Measurements from ENCODE around the gene PROM1. TPM values are rescaled to one million over a fixed set of nuclear protein-coding genes. Genes with fewer than 3 reads are reported as not detected.

The PROM1 gene
- total RNA-seq, 4 donors from 2014 or later = 3.4 to 9.0 (median 5.0) TPM

- H3K36me3 ChIP-seq = no peaks in the 10 kb centered on the region
- WGBS = 78% methylated on average over 7 of the region's 7 CpGs
- peaks cover 4% of the 10 kb centered on the region for H3K27me3 ChIP-seq
- no peak overlapping the region for H3K27ac ChIP-seq
- TF ChIP-seq CTCF (IDR thresholded peaks at IDR 0.05) (no peak), EP300 (IDR thresholded peaks at IDR 0.05) (no peak), POLR2AphosphoS5 (IDR thresholded peaks at IDR 0.05) (no peak), POLR2A (IDR thresholded peaks at IDR 0.05) (no peak)
- H3K4me1 ChIP-seq = no peaks in the 10 kb centered on the region
- no peaks in the 10 kb centered on the region for H3K9me3 ChIP-seq
- no peak overlapping the region for H3K4me3 ChIP-seq
- no peak for DNase-seq (ENCODE audit: low spot score in 2 of 2)
Observed at GRCh38 chr4:16066586-16067128, 17.2 kb downstream of the PROM1 start.

- DNase-seq (ENCODE audit: low spot score in 2 of 2) = no peak
- H3K4me3 ChIP-seq = no peak overlapping the region
- TF ChIP-seq EP300 (IDR thresholded peaks at IDR 0.05) = no peak
- TF ChIP-seq POLR2AphosphoS5 (IDR thresholded peaks at IDR 0.05) = no peak
- TF ChIP-seq POLR2A (IDR thresholded peaks at IDR 0.05) = no peak
- H3K27me3 ChIP-seq = no peaks in the 10 kb centered on the region
- WGBS = 62% methylated on average over 1 of the region's 1 CpG
- H3K9me3 ChIP-seq = no peaks in the 10 kb centered on the region
- H3K27ac ChIP-seq = no peak overlapping the region
- H3K4me1 ChIP-seq = no peaks in the 10 kb centered on the region
- H3K36me3 ChIP-seq = no peaks in the 10 kb centered on the region
Observed at GRCh38 chr4:16065066-16065465, 18.8 kb downstream of the PROM1 start.

- Histone ChIP-seq H3K27ac (no peak overlapping the region), H3K27me3 (no peaks in the 10 kb centered on the region), H3K4me3 (no peak overlapping the region), H3K36me3 (no peaks in the 10 kb centered on the region), H3K4me1 (no peaks in the 10 kb centered on the region), H3K9me3 (no peaks in the 10 kb centered on the region)
- DNase-seq (ENCODE audit: low spot score in 2 of 2) = no peak
- WGBS = 59% methylated on average over 2 of the region's 2 CpGs
- TF ChIP-seq CTCF (IDR thresholded peaks at IDR 0.05) = no peak
- TF ChIP-seq EP300 (IDR thresholded peaks at IDR 0.05) = no peak
- no peak for TF ChIP-seq POLR2A (IDR thresholded peaks at IDR 0.05)
- TF ChIP-seq POLR2AphosphoS5 (IDR thresholded peaks at IDR 0.05) = no peak
Observed at GRCh38 chr4:16062601-16063000, 21.2 kb downstream of the PROM1 start.

- no peaks in the 10 kb centered on the region for H3K36me3 ChIP-seq
- peak overlapping the region; percentile 6 for H3K27ac ChIP-seq
- no peaks in the 10 kb centered on the region for H3K9me3 ChIP-seq
- peaks cover 3% of the 10 kb centered on the region for H3K4me1 ChIP-seq
- no peak for DNase-seq (ENCODE audit: low spot score in 2 of 2)
- no peaks in the 10 kb centered on the region for H3K27me3 ChIP-seq
- H3K4me3 ChIP-seq = no peak overlapping the region
- 50% methylated on average over 11 of the region's 11 CpGs for WGBS
- no peak for TF ChIP-seq POLR2A (IDR thresholded peaks at IDR 0.05)
- TF ChIP-seq POLR2AphosphoS5 (IDR thresholded peaks at IDR 0.05) = no peak
- no peak for TF ChIP-seq EP300 (IDR thresholded peaks at IDR 0.05)
- TF ChIP-seq CTCF (IDR thresholded peaks at IDR 0.05) = no peak
Observed at GRCh38 chr4:16056681-16057385, 27.0 kb downstream of the PROM1 start.

- no peak overlapping the region for H3K4me3 ChIP-seq
- DNase-seq (ENCODE audit: low spot score in 2 of 2) = no peak
- H3K27me3 ChIP-seq = peaks cover 3% of the 10 kb centered on the region
- H3K27ac ChIP-seq = no peak overlapping the region
- H3K4me1 ChIP-seq = peaks cover 3% of the 10 kb centered on the region
- no peaks in the 10 kb centered on the region for H3K9me3 ChIP-seq
- H3K36me3 ChIP-seq = no peaks in the 10 kb centered on the region
- 46% methylated on average over 7 of the region's 7 CpGs for WGBS
- TF ChIP-seq POLR2A (IDR thresholded peaks at IDR 0.05) = no peak
- TF ChIP-seq EP300 (IDR thresholded peaks at IDR 0.05) = no peak
- TF ChIP-seq CTCF (IDR thresholded peaks at IDR 0.05) = no peak
- TF ChIP-seq POLR2AphosphoS5 (IDR thresholded peaks at IDR 0.05) = no peak
Observed at GRCh38 chr4:16055873-16056272, 27.9 kb downstream of the PROM1 start.
